Activated T-helper 2 cell treated with anti-CD3 and anti-CD28 coated beads, Interferon-gamma antibody, Interleukin-2, Interleukin-4, amounts not matched to agents 10 μg/mL and 5 μg/mL and 100 μg/mL, durations not matched to agents 14 hours and 24 hours and 36 hours (primary cell): Measurements from ENCODE around the gene STYXL1. TPM values are rescaled to one million over a fixed set of nuclear protein-coding genes. Genes with fewer than 3 reads are reported as not detected.

Experiments used
- DNase-seq: peaks from one replicate; pipeline ENCODE4 v3.0.0; 2021; ENCODE audit warnings: low spot score
- H3K27ac Mint-ChIP-seq: one replicate; pipeline ENCODE4 v1.8.0; 2021; ENCODE audit warnings: mixed read lengths
- H3K27me3 Mint-ChIP-seq: one replicate; pipeline ENCODE4 v1.8.0; 2021; ENCODE audit warnings: low read depth, mixed read lengths
- H3K36me3 Mint-ChIP-seq: one replicate; pipeline ENCODE4 v1.8.0; 2021; ENCODE audit warnings: low read depth, mixed read lengths
- H3K4me1 Mint-ChIP-seq: one replicate; pipeline ENCODE4 v1.8.0; 2021; ENCODE audit warnings: low read depth, mixed read lengths
- H3K4me3 Mint-ChIP-seq: one replicate; pipeline ENCODE4 v1.8.0; 2021; ENCODE audit warnings: low read depth, mild to moderate bottlenecking, moderate library complexity, mixed read lengths
- H3K9me3 Mint-ChIP-seq: one replicate; pipeline ENCODE4 v1.8.0; 2021; ENCODE audit warnings: mixed read lengths
- intact Hi-C: fragments of 100-400 bp; cut with micrococcal nuclease; formaldehyde crosslinking; loops from one replicate; pipeline ENCODE4 v1.15.1; 2023
- total RNA-seq: library from RNA; stranded (reverse); gene quantifications from 2 replicates; pipeline ENCODE4 v1.2.3, GENCODE V29; 2022

The STYXL1 gene
- total RNA-seq, 1 donor from 2014 or later: 36.1 TPM

DNA sequence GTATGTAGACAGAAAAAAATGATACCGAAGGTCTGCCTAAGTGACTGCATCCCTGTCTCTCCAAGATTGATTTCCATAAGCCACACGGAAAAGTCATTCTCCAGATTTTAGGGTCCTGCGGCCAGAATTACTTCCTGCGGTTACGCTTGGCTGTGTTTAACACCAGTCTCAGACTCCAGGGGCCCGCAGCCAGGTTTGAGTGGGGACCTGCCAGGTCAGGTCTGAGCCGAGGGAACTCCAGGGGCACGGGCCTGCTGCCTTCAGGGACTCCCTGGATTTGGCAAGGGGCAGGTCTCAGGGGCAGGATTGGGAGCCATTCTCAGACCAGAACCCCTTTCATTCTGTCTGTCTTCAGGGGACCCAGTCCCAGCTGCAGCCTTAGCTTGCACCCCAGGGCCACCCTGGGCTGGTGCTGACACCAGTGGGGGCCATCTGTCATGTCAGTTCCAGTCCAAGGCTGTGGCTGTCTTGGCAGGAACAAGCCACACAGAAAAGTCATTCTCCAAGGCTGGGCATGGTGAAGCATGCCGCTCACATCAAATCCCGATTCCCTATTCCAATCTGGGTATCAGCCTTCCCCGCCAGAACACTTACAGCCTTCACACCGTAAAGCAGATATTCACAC is 92.4 kb downstream of the STYXL1 start:
- DNase-seq: no peak
- Mint-ChIP-seq H3K4me1 (no peaks in the 10 kb centered on the region), H3K36me3 (peaks cover 13% of the 10 kb centered on the region), H3K4me3 (no peak overlapping the region), H3K27me3 (no peaks in the 10 kb centered on the region), H3K27ac (no peak overlapping the region), H3K9me3 (no peaks in the 10 kb centered on the region)
- intact Hi-C loops: no loop called here

DNA sequence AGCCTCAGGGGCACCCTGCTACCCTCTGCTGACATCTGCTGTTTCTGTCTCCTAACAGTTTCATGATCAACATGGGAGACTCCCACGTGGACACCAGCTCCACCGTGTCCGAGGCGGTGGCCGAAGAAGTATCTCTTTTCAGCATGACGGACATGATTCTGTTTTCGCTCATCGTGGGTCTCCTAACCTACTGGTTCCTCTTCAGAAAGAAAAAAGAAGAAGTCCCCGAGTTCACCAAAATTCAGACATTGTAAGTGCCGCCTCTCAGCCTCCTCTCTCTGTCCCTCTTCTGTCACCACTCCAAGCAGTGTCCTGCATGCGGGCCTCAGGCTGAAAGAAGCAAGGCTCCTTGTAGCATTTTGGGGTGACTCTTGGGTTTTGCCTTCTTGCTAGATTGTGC is 93.9 kb downstream of the STYXL1 start:
- Mint-ChIP-seq H3K27ac (no peak overlapping the region), H3K9me3 (no peaks in the 10 kb centered on the region), H3K27me3 (no peaks in the 10 kb centered on the region), H3K4me1 (no peaks in the 10 kb centered on the region), H3K4me3 (no peak overlapping the region), H3K36me3 (peaks cover 13% of the 10 kb centered on the region)
- intact Hi-C loops: no loop called here
- no peak for DNase-seq

DNA sequence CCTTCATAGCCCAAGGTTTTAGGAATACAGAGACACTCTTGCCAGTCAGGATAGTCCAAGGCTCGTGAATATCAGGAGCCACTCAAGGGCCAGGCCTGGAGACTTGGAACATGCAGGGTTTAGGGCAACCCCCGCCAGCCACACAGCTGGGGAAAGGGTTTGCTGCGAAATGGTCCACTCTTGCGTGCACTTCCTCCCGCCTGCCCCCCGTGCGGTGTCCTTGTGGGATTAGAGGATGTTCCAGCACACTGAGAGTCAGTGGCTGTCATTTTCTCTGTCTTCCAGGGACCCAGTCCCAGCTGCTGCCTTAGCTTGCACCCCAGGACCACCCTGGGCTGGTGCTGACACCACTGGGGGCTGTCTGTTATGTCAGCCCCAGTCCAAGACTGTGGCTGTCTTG is 94.4 kb downstream of the STYXL1 start:
- H3K36me3 Mint-ChIP-seq: peaks cover 13% of the 10 kb centered on the region
- no peaks in the 10 kb centered on the region for H3K9me3 Mint-ChIP-seq
- H3K27ac Mint-ChIP-seq: no peak overlapping the region
- DNase-seq: no peak
- no peaks in the 10 kb centered on the region for H3K27me3 Mint-ChIP-seq
- intact Hi-C loops: no loop called here
- no peaks in the 10 kb centered on the region for H3K4me1 Mint-ChIP-seq
- H3K4me3 Mint-ChIP-seq: no peak overlapping the region

DNA sequence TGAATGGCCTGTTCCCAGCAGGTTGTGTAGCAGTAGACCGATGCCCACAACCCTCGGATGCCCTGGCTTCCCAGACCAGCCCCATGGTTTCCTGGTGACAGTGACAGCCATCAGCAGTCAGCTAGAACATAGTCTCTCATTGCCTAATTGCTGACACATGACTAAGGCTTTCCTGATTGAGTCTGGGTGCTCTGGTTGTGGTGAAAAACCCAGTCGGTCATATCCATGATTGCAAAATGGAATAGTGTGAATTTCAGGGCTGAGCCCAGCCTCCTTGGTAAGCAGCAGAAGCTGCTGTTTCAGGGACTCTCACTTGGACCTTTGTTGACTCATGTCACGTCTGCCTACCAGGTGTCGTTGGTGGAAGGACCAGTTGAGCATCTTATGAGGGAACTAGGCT is 96.3 kb downstream of the STYXL1 start:
- Mint-ChIP-seq H3K4me1 (no peaks in the 10 kb centered on the region), H3K36me3 (peaks cover 7% of the 10 kb centered on the region), H3K4me3 (no peak overlapping the region), H3K9me3 (no peaks in the 10 kb centered on the region), H3K27me3 (no peaks in the 10 kb centered on the region), H3K27ac (no peak overlapping the region)
- intact Hi-C loops: no loop called here
- no peak for DNase-seq

DNA sequence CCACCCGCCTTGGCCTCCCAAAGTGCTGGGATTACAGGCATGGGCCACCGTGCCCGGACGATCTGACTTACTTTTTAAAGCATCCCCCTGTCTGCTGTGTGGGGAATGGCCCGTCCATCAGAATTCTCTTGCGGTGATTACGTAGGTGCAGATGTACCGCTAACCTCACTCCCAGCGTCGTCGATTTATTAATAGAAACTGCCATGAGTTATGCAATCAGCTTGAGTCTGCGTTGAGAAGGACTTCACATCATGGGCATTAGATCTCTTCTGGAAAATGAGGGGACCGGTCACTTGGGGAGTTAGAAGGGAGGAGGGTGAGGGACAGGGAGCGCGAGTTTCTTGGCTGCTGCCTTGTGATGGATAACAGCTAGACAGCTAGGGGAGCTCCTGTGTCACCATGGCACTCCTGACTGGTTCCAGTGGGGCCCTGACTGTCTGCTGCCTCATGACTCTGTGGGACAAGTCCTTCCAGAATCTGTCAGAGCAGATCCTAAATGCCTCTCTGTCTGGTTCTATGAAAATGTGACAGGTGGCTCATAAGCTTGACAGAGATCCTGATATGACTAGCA is 97.6 kb downstream of the STYXL1 start:
- Mint-ChIP-seq H3K4me1 (peaks cover 2% of the 10 kb centered on the region), H3K4me3 (no peak overlapping the region), H3K9me3 (no peaks in the 10 kb centered on the region), H3K36me3 (no peaks in the 10 kb centered on the region), H3K27ac (no peak overlapping the region), H3K27me3 (no peaks in the 10 kb centered on the region)
- DNase-seq: no peak
- intact Hi-C loops: no loop called here

DNA sequence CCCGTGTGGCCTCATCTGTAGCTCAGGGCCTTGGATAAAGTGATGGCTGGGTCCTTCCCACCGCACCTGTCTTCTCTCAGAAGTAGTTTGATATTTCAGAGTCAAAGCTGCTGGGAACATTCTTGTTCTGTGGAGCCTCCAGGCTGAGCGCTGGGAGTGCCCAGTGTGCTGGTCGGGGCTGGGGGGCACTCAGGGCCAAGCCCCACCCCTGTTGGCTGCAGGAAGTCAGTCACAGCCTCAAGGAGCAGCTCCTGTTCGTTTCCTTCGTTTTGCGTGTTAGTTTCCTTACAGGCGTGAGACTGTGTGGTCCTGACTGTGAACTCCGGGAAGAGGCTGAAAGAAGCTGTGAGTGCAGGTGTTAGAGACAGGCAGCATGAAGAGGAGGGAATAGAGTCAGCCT is 99.6 kb downstream of the STYXL1 start:
- Mint-ChIP-seq H3K4me3 (no peak overlapping the region), H3K36me3 (peaks cover 4% of the 10 kb centered on the region), H3K9me3 (no peaks in the 10 kb centered on the region), H3K4me1 (peaks cover 7% of the 10 kb centered on the region), H3K27me3 (no peaks in the 10 kb centered on the region), H3K27ac (no peak overlapping the region)
- DNase-seq: no peak
- intact Hi-C loops: no loop called here

Other genes with a start within 250 kb of the STYXL1 start
- not detected in 2 replicates for gene CCL24, start 234.2 kb downstream of the STYXL1 start, total RNA-seq
- gene RHBDD2, start 169.0 kb downstream of the STYXL1 start, total RNA-seq: 139 and 143 TPM in 2 replicates
- 105 and 106 TPM in 2 replicates for gene POR, start 132.8 kb downstream of the STYXL1 start, total RNA-seq
- gene TMEM120A, start 53.4 kb downstream of the STYXL1 start, total RNA-seq: 62.4 and 63.7 TPM in 2 replicates
- 268 and 285 TPM in 2 replicates for gene MDH2, start 106 bp upstream of the STYXL1 start, total RNA-seq
- gene SRRM3, start 153.9 kb upstream of the STYXL1 start, total RNA-seq: 0.11 and 0.23 TPM in 2 replicates